HUDEP-2 (cell line): ENCODE results near the gene TRIM6.

Experiments
- DNase-seq, 76 experiments: peaks; one replicate each; lab custom pipeline; 2025; ENCODE audit not compliant: unreplicated experiment in 76 of 76; lab: John Stamatoyannopoulos, UW

TRIM6 gene

GRCh38 chr11:5658318-5658717 is 61.9 kb downstream of the TRIM6 start:
- no peak for DNase-seq
